Pulmonary artery endothelial cell (primary cell): ENCODE data around the gene EPRS1. TPM values are rescaled to one million over a fixed set of nuclear protein-coding genes. Genes with fewer than 3 reads are reported as not detected.
"Not testable (repeated sequence)": the region's sequence is repeated elsewhere in the genome, so short reads cannot be mapped to it uniquely, and the experiment has no call there.

ENCODE experiments used
- DNase-seq: peaks from one replicate; pipeline ENCODE4 v3.0.0-alpha.2; 2011; ENCODE audit warnings: low read depth, low spot score
- total RNA-seq: library from RNA; depleted of rRNA; stranded (reverse); fragments of >200 nt; gene quantifications from 2 replicates; pipeline ENCODE4 v1.2.3, GENCODE V29; 2014

EPRS1 gene
- 166 and 189 TPM in 2 replicates for total RNA-seq

DNA sequence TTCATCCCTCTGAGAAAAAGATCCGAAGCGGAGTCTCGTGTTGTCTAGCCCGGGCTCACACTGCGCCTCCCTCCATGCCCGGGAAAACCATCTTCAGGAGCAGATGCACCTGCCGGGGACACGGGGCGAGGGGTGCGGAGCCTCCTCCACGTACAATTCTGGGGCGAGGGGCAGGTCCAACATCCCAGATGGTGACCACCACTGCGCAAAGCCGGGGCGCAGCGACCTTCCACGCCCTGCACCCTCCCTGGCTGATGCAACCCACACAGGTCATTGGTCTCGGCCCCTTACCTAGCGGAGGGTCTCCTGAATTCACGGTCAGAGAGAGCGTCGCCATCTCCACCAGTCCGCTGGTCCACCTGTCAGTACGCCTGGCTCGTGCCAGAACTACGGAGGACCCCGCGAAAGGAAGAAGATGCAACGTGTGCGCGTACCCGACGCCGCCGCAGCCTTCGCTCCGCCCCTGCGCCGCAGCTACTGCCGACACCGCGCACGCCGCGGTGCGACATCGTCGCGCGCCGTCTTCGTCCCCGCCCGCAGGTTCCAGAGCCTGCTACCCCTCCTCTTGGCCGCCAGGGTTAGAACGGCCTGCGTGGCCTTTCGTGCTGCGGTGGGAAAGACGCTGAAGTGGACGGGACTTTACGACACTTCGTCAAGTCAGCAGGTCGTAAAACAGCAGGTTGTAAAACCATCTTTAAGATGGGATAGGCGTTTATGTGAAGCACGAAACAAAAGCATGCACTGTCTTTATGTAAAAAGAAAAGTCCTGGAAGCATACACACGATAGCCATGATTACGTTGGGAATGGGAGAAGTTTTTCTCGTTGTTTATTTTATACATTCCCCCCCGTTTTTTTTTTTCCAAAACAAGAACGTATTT is at the start of gene EPRS1:
TSS of gene EPRS1 (minus strand) at position 454 of the 879 bp plus-strand sequence. CDS start at position 337, 117 bp downstream.
- peak; percentile 97 for DNase-seq

- peak; percentile 59 for DNase-seq
Measured at GRCh38 chr1:220094016-220094911, 48.0 kb upstream of the EPRS1 start, which contains the start of gene IARS2. TSS of gene IARS2 (plus strand) at chr1:220094132. CDS start at chr1:220094217, 85 bp downstream.

DNA sequence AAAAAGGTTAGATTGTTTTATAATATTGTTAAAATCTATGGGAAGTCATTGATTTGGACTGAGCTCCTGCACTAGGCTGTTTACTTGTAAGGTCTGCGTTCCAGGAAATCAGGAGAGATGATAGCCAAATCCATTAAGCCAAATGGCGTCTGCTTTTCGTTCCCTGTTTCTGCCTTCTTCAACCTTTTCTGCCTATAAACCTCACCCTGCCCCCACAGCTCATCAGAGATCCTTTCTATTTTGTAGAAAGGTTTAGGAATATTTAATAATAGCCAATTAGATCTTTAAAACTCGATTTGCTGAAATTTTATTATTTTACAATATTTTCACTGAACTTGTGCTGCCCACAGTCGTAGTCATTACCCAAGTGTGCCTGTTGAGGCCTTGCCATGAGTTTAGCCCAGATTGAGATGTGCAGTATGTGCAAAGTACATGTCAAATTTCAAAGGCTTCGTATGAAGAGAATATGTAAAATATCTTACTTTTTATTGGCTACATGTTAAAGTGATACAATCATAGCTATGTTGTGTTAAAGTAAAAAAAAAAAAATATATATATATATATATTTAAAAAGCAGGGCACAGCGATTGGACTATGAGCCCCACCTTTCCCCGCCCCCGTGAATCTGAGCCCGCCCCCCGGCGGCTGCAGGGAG is 47.2 kb upstream of the EPRS1 start:
- DNase-seq = no peak

- DNase-seq = no peak
Measured at GRCh38 chr1:220092694-220093093, 46.4 kb upstream of the EPRS1 start.

DNA sequence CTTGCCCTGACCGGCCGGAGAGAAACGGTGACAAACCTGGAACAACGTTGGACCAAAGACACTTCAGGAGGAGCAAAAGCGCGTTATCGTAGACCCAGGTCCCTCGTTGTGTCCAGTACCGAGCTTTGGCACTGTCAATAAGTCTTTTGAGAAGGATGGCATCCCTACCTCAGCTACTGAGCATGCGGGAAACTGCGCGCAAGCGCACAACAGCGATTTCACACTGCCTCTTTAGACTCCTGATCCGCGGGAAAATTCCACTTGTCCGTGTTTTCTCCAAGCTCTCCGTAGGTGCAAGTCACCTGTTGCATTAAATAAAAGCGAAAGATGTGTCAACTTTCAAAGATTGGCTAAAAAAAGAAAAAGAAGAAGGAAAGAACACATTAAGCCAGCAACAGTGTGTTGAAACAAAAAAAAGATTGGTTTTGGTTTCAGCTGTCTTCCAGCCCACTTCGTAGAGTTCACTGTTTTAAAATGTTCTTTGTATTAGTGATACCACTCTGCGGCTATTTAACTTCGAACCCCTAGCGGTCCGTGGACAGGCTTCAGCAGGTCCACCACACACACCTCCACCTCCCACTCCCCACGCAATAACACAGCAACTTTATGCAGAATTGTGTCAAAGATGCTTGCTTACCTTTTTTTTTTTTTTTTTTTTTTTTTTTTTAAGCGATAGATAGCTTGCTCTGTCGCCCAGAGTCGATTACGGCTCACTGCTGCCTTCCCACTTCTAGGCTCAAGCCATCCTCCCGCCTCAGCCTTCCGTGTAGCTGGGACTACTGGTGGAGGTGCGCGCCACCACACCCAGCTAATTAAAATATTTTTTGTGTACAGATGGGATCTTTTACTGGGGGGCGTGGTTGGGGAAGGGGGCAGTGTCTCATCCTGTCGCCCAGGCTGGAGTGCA is 43.6 kb upstream of the EPRS1 start, which contains the start of gene BPNT1:
TSS of gene BPNT1 (minus strand) at position 139 of the 907 bp plus-strand sequence. CDS start 9,942 bp downstream, outside the sequence.
- DNase-seq = peak; percentile 84

DNA sequence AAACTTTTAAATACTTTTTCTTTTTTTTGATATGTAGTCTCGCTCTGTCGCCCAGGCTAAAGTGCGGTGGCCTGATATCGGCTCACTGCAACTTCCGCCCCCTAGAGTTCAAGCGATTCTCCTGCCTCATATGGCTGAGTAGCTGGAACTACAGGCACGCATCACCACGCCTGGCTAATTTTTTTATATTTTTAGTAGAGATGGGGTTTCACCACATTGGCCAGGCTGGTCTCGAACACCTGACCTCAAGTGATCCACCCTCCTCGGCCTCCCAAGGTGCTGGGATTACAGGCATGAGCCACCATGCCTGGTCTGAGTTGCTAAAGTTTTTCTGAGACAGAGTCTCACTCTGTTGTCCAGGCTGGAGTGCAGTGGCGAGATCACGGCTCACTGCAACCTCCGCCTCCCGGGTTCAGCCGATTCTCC is 40.0 kb upstream of the EPRS1 start:
- not testable (repeated sequence) for DNase-seq

- peak; percentile 22 for DNase-seq
Measured at GRCh38 chr1:220084460-220084859, 38.2 kb upstream of the EPRS1 start.

DNA sequence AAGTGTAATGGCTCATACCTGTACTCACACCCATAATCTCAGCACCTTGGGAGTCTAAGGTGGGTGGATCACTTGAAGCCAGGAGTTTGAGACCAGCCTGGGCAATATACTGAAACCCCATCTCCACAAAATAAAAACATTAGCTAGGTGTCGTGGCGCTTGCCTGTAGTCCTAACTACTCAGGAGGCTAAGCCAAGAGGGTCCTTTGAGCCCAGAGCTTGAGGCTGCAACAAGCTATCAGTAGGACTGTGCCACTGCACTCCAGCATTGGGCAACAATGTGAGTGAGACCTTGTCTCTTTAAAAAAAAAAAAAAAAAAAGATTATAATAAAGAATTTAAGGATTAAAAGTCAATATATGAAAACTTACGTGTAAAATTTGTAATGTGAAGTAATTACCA is 31.6 kb upstream of the EPRS1 start:
- no peak for DNase-seq

DNA sequence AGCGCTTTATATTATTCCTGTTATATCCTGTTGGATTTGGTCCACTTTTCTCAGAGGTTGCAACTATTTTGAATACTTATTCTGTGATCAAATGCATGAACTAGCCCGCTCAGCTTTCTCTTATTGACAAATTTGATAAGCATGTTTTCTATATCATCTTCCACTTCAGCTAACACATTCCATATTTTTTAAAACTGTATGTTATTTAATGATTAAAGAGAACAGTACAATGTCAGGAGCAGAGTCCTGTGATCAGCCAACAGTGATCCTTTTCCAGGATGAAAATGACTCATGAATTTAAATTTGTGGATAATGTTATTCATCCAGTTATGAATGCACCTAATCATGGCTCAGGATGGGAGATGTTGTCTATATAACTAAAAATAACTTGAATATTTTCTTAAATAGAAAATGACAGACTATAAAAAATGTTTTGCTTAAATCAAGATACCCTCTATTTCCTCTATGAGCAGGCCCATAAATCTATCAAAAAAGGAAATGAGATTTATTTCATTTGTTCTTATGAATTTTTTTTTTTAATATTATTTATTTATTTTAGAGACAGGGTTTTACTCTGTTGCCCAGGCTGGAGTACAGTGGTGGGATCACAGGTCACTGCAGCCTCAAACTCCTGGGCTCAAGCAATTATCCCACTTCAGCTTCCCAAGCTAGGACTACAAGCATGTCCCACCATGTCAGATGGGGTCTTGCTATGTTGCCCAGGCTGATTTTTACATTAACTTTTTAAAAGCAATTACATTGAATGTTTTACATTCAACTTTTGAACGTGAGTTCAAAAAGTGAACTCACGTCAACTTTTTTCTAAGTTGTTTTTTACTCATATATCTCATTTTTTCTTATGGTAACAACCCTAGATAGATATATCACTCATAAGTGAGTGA is 30.8 kb upstream of the EPRS1 start:
- no peak for DNase-seq

DNA sequence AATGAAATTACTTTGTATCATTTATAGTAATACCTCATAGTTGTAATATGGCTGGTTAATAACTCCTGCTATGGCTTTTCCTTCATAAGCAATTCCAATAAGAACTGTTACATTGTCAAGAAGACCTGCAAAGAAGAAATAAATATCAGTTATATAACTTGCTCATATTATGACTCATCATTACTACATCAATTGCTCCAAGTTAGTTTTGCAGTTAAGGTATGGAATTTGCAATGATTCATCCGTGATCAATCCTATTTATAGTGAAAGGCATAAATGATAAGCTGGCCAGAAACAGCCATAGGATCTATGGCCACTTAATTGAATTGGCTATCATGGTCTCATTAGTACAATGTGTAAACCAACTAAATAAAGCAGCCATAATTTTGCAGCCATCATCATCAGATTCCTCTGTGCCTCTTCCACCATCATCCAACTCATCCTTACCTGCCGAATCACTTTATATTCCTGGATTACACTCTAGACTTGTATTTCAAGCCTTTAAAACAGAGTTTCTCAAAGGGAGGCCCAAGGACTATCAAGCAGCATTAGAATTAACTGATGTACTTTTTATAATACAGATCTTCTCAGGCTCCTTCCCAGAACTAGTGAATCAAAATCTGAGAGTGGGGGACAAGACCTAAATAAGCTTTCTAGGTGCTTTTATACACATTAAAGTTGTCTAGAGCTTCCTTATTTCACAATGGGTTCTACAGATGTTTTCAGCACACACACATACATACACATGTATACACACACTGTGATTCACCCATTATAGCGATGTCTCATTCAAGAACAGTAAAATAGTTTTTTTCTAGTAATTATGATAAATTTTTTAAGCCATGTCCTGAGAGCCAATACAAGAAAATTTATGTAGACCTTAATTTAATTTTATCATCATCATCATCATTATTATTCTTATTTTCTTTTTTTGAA is 21.2 kb upstream of the EPRS1 start:
- no peak for DNase-seq

DNA sequence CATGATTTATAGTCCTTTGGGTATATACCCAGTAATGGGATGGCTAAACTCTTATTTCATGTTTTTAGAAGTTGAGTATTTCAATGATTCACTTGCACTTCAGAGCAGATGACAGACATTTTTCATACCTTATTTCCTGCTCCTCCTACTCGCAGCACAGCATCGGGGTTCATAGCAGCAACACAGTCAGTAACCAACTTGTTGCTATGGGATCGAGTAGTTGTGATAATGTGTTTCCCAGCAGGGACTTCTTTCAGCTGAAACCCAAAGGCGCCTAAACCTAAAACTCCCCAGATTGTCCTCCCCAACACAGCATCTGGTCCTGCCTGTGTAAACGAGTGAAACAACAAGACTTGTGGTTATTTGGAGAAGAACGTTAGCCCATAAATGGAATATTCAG is 16.3 kb upstream of the EPRS1 start:
- DNase-seq = no peak

DNA sequence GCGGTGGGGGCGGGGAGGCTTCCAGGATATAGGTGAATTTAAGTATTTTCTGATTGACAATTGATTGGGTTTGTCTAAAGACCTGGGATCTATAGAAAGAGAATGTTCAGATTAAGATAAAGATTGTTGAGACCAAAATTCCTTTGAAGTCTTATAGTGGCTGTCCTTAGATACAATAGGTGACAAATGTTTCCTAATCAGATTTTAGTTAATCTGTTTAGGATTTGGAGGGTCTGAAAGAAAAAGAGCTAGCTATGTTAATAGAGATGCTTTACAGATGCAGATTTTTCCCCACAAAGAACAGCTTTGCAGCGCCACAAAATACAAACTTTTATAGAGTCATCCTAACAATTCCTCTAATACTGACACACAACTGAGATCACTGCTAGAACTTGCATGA is 14.6 kb upstream of the EPRS1 start:
- DNase-seq = no peak

GRCh38 chr1:220056374-220056773 is 10.1 kb upstream of the EPRS1 start:
- no peak for DNase-seq

GRCh38 chr1:220045356-220046051 is 801 bp downstream of the EPRS1 start:
- DNase-seq = no peak

- DNase-seq = no peak
Measured at GRCh38 chr1:220044678-220045355, 1.5 kb downstream of the EPRS1 start.

DNA sequence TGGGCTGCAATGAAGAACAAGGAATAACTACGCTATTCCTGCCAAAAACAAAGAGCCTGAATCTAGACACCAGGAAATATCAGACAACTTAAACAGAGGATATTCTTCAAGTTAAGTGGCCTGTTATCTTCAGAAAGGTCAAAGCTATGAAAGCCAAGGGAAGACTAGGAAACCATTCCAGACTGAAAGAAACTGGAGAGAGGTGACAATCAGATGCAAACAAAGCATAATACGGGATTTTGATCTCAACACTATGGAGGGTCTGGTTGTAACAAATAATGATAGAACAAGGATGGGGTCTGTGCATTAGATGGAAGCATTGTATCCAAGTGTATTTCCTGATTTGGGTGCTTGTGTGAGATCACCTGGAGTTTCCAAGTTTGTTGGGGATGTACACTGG is 2.7 kb downstream of the EPRS1 start:
- DNase-seq = no peak

DNA sequence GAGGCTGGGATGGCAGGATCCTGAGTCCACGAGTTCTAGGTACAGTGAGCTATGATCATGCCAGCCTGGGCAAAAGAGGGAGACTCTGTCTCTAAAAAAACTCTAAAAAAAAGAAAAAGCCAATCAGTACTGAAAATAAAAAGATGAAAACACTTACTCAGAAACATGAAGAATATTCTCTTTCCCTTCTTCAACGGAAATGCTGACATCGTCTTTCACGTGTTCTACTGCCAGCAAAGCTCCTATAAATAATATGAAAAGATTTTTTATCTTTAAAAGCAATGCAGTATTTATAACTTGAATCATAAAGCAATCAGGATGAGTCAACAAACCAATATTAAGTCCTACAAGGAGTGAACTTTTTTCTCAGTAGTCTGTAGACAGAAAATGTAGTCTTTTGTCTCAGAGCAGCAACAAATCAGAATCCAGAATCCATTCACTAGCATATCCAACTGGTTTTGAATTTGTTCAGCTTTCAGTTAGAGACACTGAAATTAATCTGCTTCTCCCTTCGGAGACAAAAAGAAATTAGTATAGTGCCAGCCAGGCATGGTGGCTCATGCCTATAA is 6.2 kb downstream of the EPRS1 start:
- DNase-seq = no peak
